Nephron (organoid): ENCODE data around the gene RTN3.
A peak's percentile ranks its signal among the peaks of the same experiment; 100 is the strongest.

ENCODE experiments used
- H3K27ac Mint-ChIP-seq, 3 experiments: 2 replicates each; pipeline ENCODE4 v1.8.0; 2020; ENCODE audit warnings: mixed read lengths in 3 of 3, mild to moderate bottlenecking in 2 of 3, moderate library complexity in 1 of 3
- H3K27me3 Mint-ChIP-seq: 2 replicates; pipeline ENCODE4 v1.8.0; 2021; ENCODE audit warnings: low read depth, mild to moderate bottlenecking, moderate library complexity, mixed read lengths
- H3K36me3 Mint-ChIP-seq: 2 replicates; pipeline ENCODE4 v1.8.0; 2020; ENCODE audit warnings: low read depth, mixed read lengths
- H3K4me1 Mint-ChIP-seq: 2 replicates; pipeline ENCODE4 v1.8.0; 2020; ENCODE audit warnings: mixed read lengths
- H3K4me3 Mint-ChIP-seq, 3 experiments: 2 replicates each; pipeline ENCODE4 v1.8.0; 2020; ENCODE audit warnings: mild to moderate bottlenecking in 3 of 3, mixed read lengths in 3 of 3, moderate library complexity in 2 of 3
- H3K9me3 Mint-ChIP-seq: 2 replicates; pipeline ENCODE4 v1.8.0; 2020; ENCODE audit warnings: mixed read lengths
- CTCF ChIP-seq, 3 experiments: fragments of 200-600 bp; sonication (generic); IDR thresholded peaks; one replicate each; pipeline ENCODE4 v1.5.0; 2021; ENCODE audit warnings: antibody characterized with exemption in 3 of 3; ENCODE audit not compliant: unreplicated experiment in 3 of 3

RTN3 gene

GRCh38 chr11:63764679-63765647 is 83.7 kb downstream of the RTN3 start:
- Mint-ChIP-seq H3K27ac (peak overlapping the region; percentile 88 to 99 (median 92)), H3K36me3 (peaks cover 12% of the 10 kb centered on the region), H3K9me3 (no peaks in the 10 kb centered on the region), H3K4me1 (peaks cover 32% of the 10 kb centered on the region), H3K27me3 (peaks cover 3% of the 10 kb centered on the region), H3K4me3 (peak overlapping the region; percentile 80 to 92 (median 81))
- no peak for TF ChIP-seq CTCF (IDR thresholded peaks at IDR 0.05; ENCODE audit: unreplicated experiment in 3 of 3)

GRCh38 chr11:63765688-63766241 is 84.5 kb downstream of the RTN3 start:
- no peaks in the 10 kb centered on the region for H3K9me3 Mint-ChIP-seq
- peak overlapping the region; percentile 88 to 99 (median 98) for H3K27ac Mint-ChIP-seq
- H3K36me3 Mint-ChIP-seq, result peaks cover 12% of the 10 kb centered on the region
- peaks cover 36% of the 10 kb centered on the region for H3K4me1 Mint-ChIP-seq
- peaks cover 9% of the 10 kb centered on the region for H3K27me3 Mint-ChIP-seq
- TF ChIP-seq CTCF (IDR thresholded peaks at IDR 0.05; ENCODE audit: unreplicated experiment in 3 of 3), result no peak
- H3K4me3 Mint-ChIP-seq, result peak overlapping the region; percentile 92 to 100 (median 99)

GRCh38 chr11:63766531-63767235 is 85.4 kb downstream of the RTN3 start:
- TF ChIP-seq CTCF (IDR thresholded peaks at IDR 0.05; ENCODE audit: unreplicated experiment in 3 of 3), result no peak
- H3K4me3 Mint-ChIP-seq, result peak overlapping the region; percentile 92 to 100 (median 99)
- peaks cover 13% of the 10 kb centered on the region for H3K27me3 Mint-ChIP-seq
- peaks cover 5% of the 10 kb centered on the region for H3K36me3 Mint-ChIP-seq
- peak overlapping the region; percentile 84 to 99 (median 98) for H3K27ac Mint-ChIP-seq
- no peaks in the 10 kb centered on the region for H3K9me3 Mint-ChIP-seq
- H3K4me1 Mint-ChIP-seq, result peaks cover 36% of the 10 kb centered on the region

- peak overlapping the region; percentile 92 to 100 (median 99) for H3K4me3 Mint-ChIP-seq
- TF ChIP-seq CTCF (IDR thresholded peaks at IDR 0.05; ENCODE audit: unreplicated experiment in 3 of 3), result no peak
- no peaks in the 10 kb centered on the region for H3K9me3 Mint-ChIP-seq
- peaks cover under 1% of the 10 kb centered on the region for H3K36me3 Mint-ChIP-seq
- H3K27me3 Mint-ChIP-seq, result peaks cover 15% of the 10 kb centered on the region
- H3K27ac Mint-ChIP-seq, result peak overlapping the region; percentile 98 to 99 (median 98)
- peaks cover 32% of the 10 kb centered on the region for H3K4me1 Mint-ChIP-seq
These were observed 85.9 kb downstream of the RTN3 start for GRCh38 chr11:63767267-63767564.

- Mint-ChIP-seq H3K36me3 (no peaks in the 10 kb centered on the region), H3K27me3 (peaks cover 19% of the 10 kb centered on the region), H3K4me3 (peak overlapping the region; percentile 92 to 100 (median 99)), H3K4me1 (peaks cover 30% of the 10 kb centered on the region), H3K9me3 (no peaks in the 10 kb centered on the region), H3K27ac (peak overlapping the region; percentile 98 to 99 (median 98))
- TF ChIP-seq CTCF (IDR thresholded peaks at IDR 0.05; ENCODE audit: unreplicated experiment in 3 of 3), result no peak
These were observed 86.4 kb downstream of the RTN3 start for GRCh38 chr11:63767565-63768236.
